Fibroblast of skin of left quadriceps (primary cell): ENCODE measurements around the gene CST7.
"Not testable (repeated sequence)": the region's sequence is repeated elsewhere in the genome, so short reads cannot be mapped to it uniquely, and the experiment has no call there.

Experiments
- DNase-seq, 2 experiments: peaks; one replicate each; pipeline ENCODE4 v3.0.0-alpha.2; 2013; ENCODE audit warnings: low read depth in 2 of 2

CST7 gene

GRCh38 chr20:24929867-24930723, 19.0 kb upstream of the CST7 start:
- not testable (repeated sequence) for DNase-seq

- DNase-seq: not testable (repeated sequence)
These were observed 18.1 kb upstream of the CST7 start for GRCh38 chr20:24930724-24931688.

- not testable (repeated sequence) for DNase-seq
These were observed 17.2 kb upstream of the CST7 start for GRCh38 chr20:24931893-24932292.

GRCh38 chr20:24933266-24933908, 15.7 kb upstream of the CST7 start:
- DNase-seq: no peak

- DNase-seq: no peak
These were observed 14.9 kb upstream of the CST7 start for GRCh38 chr20:24934101-24934661.

- DNase-seq: no peak
These were observed 14.4 kb upstream of the CST7 start for GRCh38 chr20:24934716-24935115.

GRCh38 chr20:24935140-24935539, 13.9 kb upstream of the CST7 start:
- DNase-seq: no peak

GRCh38 chr20:24935766-24936525, 13.1 kb upstream of the CST7 start:
- DNase-seq: no peak

- no peak for DNase-seq
These were observed 12.3 kb upstream of the CST7 start for GRCh38 chr20:24936526-24937407.

- DNase-seq: no peak
These were observed 11.5 kb upstream of the CST7 start for GRCh38 chr20:24937579-24937978.

- DNase-seq: no peak
These were observed 10.6 kb upstream of the CST7 start for GRCh38 chr20:24938498-24938897.

GRCh38 chr20:24939036-24939435, 10.0 kb upstream of the CST7 start:
- DNase-seq: no peak

- DNase-seq: no peak
These were observed 6.4 kb upstream of the CST7 start for GRCh38 chr20:24942679-24943078.

- DNase-seq: no peak
These were observed 5.9 kb upstream of the CST7 start for GRCh38 chr20:24943196-24943595.

- no peak for DNase-seq
These were observed 5.3 kb upstream of the CST7 start for GRCh38 chr20:24943731-24944130.

GRCh38 chr20:24946376-24946775, 2.7 kb upstream of the CST7 start:
- not testable (repeated sequence) for DNase-seq

GRCh38 chr20:24948396-24948938, 602 bp upstream of the CST7 start:
- not testable (repeated sequence) for DNase-seq

GRCh38 chr20:24949756-24950127, 673 bp downstream of the CST7 start:
- no peak for DNase-seq

GRCh38 chr20:24950128-24950835, 1.2 kb downstream of the CST7 start:
- DNase-seq: no peak
